ENCODE data around the gene IFNAR2. TPM values are rescaled to one million over a fixed set of nuclear protein-coding genes. Genes with fewer than 3 reads are reported as not detected.

Gene IFNAR2
- total RNA-seq, 2 donors from 2014 or later = 8.6 to 17.7 TPM

DNA sequence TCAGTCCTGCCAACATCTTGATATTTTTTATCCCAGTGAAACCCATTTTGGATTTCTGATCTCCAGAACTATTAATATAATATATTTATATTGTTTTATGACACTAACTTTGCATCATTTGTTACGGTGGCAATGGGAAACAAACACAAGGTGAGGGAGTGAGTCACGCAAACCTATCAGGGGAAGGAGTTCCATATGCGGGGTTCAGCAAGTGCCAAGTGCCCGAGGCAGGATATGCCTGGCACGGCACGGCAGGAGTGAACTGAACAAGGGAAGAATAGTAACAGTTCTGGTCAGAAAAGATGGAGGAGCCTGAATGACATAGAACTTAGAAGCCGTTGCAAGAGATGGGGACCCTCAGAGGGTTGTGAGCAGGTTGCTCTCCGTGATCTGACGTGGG, 28.7 kb downstream of the IFNAR2 start:
- intact Hi-C loops (cut with DNase I, micrococcal nuclease) = no loop called here
- DNase-seq (no peak), ATAC-seq (no peak)

DNA sequence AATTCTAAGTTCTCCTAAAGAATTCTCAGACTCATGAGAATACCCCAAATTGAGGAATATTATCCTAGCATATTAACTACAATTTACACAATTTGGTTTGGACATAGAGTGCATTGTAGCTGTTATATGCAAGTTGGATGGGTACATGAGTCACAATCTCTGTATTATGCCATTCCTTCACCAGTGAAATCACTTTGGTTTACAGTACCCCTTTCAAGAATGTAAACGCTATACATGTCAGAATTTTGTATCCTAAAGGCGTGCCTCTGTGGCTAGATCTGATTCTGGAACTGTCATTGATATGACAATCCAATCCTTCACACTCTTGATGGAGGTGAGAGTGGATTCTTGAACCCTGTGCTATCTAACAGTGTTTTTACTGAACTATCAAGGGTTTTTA, 29.7 kb downstream of the IFNAR2 start:
- intact Hi-C loops (cut with DNase I, micrococcal nuclease) = no loop called here
- ATAC-seq = no peak
- no peak for DNase-seq

DNA sequence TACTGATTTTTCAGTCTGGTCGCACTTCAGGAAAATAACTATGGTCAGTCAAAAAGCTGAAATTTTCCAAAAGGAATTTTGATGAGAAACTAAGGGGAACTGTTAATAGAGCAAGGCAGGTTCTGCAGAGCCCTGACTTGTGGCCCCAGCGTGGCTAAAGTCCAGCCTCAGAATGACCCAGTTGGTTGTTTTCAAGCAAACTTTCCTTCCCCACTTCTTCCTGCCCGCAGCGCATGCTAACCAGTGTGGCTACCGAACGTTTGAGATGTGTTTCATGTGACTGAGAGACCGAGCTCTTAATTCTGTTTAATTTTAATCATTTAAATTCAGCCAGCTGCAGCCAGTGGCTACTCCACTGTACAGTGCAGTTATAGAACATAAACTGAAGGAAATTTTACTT, 30.3 kb downstream of the IFNAR2 start:
- intact Hi-C loops (cut with DNase I, micrococcal nuclease) = loop anchor here in 1 of 2 donors (10.0 kb wide), 1 partner anchor 55 kb away; no protein-coding TSS in a partner anchor
- ATAC-seq = no peak
- no peak for DNase-seq

DNA sequence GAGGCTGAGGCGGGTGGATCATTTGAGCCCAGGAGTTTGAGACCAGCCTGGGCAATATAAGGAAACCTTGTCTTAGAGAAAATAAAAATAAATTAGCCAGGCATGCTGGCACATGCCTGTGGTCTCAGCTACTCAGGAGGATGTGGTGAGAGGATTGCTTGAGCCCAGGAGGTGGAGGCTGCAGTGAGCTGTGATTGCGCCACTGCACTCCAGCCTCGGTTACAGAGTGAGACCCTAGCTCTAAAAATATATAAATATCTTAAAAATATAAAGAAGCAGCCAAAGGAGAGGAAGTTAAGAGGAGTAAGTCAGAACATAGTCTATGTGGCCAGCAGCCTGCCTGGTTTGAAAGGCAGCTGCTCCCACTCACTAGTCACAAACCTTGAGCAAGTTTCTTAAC, 31.9 kb downstream of the IFNAR2 start:
- DNase-seq = no peak
- intact Hi-C loops (cut with DNase I, micrococcal nuclease) = loop anchor here in 1 of 2 donors (10.0 kb wide), 1 partner anchor 57 kb away; no protein-coding TSS in a partner anchor

DNA sequence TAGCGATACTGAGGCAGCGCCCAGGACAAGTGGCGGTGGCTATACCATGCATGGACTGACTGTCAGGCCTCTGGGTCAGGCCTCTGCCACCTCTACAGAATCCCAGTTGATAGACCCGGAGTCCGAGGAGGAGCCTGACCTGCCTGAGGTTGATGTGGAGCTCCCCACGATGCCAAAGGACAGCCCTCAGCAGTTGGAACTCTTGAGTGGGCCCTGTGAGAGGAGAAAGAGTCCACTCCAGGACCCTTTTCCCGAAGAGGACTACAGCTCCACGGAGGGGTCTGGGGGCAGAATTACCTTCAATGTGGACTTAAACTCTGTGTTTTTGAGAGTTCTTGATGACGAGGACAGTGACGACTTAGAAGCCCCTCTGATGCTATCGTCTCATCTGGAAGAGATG, 33.2 kb downstream of the IFNAR2 start:
- ATAC-seq (no peak), DNase-seq (no peak)
- intact Hi-C loops (cut with DNase I, micrococcal nuclease) = loop anchor here in 1 of 2 donors (10.0 kb wide), 1 partner anchor 58 kb away; no protein-coding TSS in a partner anchor

More for the DNA sequence above, 31.9 kb downstream of the IFNAR2 start:
- no peak for ATAC-seq

DNA sequence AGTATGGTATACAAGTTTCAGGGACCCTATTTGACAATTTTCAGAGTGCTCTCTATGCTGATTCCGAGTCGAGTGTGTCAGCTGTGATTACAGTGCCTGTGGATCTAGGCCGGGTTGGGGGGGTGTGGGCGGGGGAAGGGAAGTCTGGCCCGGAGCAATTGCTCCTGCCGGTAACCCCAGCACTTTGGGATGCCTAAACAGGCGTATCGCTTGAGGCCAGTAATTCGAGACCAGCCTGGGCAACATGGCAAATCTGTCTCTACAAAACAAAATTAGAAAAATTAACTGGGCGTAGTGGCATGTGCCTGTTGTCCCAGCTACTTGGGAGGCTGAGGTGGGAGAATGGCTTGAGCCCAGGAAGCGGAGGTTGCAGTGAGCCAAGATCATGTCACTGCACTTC, 34.8 kb downstream of the IFNAR2 start:
- DNase-seq (no peak), ATAC-seq (no peak)
- intact Hi-C loops (cut with DNase I, micrococcal nuclease) = loop anchor here in 1 of 2 donors (10.0 kb wide), 1 partner anchor 60 kb away; no protein-coding TSS in a partner anchor

DNA sequence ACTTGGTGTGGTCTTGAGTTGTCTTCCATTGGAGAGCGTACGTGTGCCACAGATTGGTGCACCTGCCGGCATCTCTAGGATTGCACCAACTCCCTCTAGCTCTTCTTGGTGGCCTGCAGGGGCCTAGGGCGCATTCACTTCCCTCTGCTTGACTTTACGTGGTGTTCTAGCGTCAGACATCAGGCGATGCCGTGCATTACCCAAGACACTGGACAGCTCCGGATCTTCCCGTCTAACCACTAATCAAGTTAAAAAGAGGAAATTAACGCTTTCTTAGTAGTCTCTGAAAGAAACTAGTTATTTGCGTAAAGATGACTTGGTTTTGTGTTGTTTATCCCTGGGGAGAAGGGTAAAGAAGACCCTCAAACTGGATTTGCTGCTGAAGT, 35.9 kb downstream of the IFNAR2 start:
- peak; percentile 9 for ATAC-seq
- intact Hi-C loops (cut with DNase I, micrococcal nuclease) = loop anchor here in 1 of 2 donors (10.0 kb wide), 1 partner anchor 61 kb away; no protein-coding TSS in a partner anchor
- peak; percentile 48 to 69 for DNase-seq

DNA sequence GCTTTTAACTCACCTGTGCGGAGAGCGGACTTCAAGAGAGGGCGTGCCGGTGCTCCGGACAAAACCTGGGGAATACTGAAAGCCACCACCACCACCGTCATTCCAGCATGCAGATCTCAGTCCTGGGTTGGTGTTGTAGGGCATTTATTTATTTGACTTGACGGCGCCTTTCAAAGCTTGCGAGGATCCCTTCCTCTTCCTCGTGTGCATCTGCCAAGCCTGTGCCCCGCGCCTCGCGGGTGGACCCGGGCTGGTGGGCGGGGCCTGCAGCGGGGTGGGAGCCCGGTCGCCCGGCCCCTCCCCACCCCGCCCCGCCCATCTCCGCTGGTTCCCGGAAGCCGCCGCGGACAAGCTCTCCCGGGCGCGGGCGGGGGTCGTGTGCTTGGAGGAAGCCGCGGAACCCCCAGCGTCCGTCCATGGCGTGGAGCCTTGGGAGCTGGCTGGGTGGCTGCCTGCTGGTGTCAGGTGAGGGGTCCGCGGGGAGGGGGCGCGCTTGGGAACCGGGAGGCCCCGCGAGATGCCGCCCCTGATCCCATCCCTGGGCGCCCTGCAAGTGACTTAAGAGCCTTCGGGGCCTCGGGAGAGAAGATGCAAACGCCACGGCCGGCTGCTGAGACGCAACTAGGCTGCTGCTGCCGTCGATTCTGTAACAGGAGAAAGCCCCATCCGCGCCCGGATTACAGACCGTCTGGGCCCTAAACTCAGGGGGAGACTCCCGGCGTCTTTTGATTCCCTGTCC, 36.5 kb downstream of the IFNAR2 start, which contains the start of gene IL10RB:
Gene IL10RB (plus strand): TSS at position 318 of the 739 bp plus-strand sequence. CDS start 99 bp downstream, at position 417.
- ATAC-seq (peak; percentile 70), DNase-seq (peak; percentile 79 to 85)
- intact Hi-C loops (cut with DNase I, micrococcal nuclease) = loop anchor here in 1 of 2 donors (10.0 kb wide), 1 partner anchor 61 kb away; no protein-coding TSS in a partner anchor

DNA sequence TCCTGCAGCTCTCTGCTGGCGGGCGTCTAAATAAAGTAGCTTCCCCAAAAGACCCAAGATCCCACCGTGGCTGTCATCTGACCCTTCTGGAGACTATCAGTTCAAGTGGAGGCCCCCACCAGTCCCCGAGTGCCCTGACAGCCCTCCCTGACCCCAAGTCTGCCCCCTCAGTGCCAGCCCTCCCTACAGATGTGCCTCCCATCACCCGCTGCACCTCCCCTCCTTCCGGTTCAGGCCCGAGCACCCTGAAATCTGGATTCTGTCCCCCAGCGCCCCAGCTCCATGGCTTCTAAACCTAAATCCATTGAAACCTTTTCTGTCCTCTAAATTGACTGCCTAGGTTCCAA, 37.0 kb downstream of the IFNAR2 start:
- DNase-seq (peak in 1 of 2 donors; percentile 45), ATAC-seq (no peak)
- intact Hi-C loops (cut with DNase I, micrococcal nuclease) = loop anchor here in 1 of 2 donors (10.0 kb wide), 1 partner anchor 62 kb away; no protein-coding TSS in a partner anchor

DNA sequence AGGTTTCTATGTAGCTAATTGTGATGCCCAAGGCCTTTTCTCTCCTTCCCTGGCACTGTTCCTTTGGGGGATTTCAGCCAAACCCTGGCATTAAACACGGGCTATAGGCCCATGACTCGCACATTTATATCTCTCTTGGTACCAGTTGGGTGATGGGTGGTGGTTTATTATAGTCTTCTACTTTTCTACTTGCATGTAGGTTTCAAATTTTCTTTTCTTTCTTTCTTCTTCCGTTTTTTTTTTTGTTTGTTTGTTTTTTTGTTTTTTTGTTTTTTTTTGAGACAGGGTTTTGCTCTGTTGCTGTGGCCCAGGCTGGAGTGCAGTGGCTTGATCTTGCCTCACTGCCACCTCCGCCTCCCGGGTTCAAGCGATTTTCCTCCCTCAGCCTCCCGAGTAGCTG, 37.5 kb downstream of the IFNAR2 start:
- DNase-seq = no peak
- intact Hi-C loops (cut with DNase I, micrococcal nuclease) = loop anchor here in 1 of 2 donors (10.0 kb wide), 1 partner anchor 62 kb away; no protein-coding TSS in a partner anchor
- ATAC-seq = no peak

DNA sequence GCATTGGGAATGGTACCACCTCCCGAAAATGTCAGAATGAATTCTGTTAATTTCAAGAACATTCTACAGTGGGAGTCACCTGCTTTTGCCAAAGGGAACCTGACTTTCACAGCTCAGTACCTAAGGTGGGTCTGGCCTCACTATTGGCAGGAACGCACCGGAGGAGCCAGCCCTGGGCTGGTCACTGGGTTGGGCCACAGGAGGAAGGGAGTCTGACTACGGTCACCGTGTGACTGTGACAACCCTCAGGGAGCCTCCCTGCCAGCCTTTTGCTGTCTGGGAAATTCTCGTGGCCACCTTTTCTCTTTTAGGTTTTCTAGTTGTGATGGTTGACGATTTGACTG, 38.6 kb downstream of the IFNAR2 start:
- DNase-seq (peak; percentile 44 to 59), ATAC-seq (peak; percentile 39)
- intact Hi-C loops (cut with DNase I, micrococcal nuclease) = loop anchor here in 1 of 2 donors (10.0 kb wide), 1 partner anchor 64 kb away; no protein-coding TSS in a partner anchor

DNA sequence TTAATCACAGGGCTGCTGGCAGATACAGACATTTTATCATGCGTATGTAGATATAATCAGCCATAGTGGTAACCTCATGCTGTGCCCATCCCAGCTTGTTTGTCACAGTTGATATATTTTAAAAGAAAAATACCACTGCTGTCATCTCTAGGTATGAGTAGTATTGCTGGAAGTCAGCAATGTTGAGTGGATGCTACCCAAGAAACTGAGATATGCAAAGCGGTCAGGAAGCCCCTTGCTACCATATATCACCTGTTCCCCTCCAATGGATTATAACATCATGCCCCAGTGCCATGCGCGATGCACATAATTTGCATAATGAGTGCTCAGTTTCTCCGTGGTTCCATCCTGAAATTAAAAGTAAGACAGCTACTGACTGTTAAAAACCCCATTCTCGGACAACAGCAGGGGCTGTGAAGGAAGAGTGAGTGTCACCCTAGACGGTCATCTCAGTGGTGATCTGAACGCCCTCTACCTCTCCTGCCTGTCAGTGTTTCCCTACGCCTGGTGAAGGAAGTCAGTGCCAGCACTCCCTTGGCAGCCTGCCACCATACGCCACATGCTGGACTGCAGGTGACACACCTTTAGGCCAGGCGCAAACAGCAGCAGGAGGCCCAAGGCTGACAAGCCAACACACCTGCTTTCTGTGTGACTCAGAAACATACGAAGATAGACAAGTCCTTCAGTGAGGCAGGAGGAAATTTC, 39.2 kb downstream of the IFNAR2 start:
- intact Hi-C loops (cut with DNase I, micrococcal nuclease) = loop anchor here in 1 of 2 donors (10.0 kb wide), 1 partner anchor 64 kb away; no protein-coding TSS in a partner anchor
- peak; percentile 80 for ATAC-seq
- peak; percentile 97 to 98 for DNase-seq

DNA sequence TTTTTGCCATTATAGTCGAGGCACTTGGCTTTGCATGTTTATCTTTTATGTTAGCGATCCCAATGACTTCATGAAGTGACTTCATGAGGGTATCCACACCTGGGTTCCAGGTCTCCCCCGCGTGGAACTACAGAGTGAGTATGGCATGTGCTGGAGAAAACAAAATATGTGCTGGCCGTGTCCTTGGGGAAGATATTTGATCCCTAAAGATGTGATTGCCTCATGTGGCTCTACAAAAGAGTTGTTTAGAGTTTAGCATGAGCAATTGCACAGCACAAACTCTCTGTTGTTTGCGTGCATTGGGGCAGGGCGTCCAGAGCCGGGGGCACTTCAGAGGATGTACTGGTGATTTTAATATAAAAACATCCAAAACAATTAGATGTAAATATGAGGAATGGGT, 41.2 kb downstream of the IFNAR2 start:
- ATAC-seq (no peak), DNase-seq (no peak)

DNA sequence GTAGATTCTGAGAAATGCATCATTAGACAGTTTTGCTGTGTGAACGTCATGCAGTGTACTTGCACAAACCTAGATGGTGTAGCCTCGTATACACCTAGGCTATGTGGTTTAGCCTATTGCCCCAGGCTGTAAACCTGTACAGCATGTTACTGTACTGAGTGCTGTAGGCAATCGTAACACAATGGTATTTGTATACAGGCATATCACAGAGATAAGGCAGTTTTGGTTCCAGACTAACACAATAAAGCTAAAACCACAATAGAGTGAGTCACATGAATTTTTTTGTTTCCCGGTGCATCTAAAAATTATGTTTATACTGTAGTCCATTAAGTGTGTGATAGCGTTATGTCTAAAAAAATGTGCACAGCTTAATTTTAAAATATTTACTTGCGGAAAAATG, 43.3 kb downstream of the IFNAR2 start:
- intact Hi-C loops (cut with DNase I, micrococcal nuclease) = no loop called here
- no peak for DNase-seq
- no peak for ATAC-seq

More for the DNA sequence above, 41.2 kb downstream of the IFNAR2 start:
- intact Hi-C loops (cut with DNase I, micrococcal nuclease) = no loop called here

DNA sequence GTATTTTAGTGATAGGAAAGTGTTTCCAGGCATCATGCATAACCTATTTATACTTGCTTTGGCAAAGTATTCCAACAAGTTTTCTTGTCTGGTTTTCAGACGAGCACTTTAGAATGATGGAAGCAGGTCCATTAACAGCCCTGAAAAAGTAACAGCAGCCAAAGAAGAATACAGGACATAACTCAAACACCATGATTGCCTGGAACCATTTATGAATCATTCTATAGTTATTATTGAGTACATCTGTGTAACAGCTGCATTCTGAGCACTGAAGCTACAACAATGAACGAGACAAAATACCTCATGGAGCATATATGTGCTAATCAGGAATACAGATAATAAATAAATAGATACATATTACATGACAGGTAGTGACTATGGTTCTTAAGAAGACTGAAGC, 49.0 kb downstream of the IFNAR2 start:
- DNase-seq = no peak
- intact Hi-C loops (cut with DNase I, micrococcal nuclease) = no loop called here
- ATAC-seq = no peak

DNA sequence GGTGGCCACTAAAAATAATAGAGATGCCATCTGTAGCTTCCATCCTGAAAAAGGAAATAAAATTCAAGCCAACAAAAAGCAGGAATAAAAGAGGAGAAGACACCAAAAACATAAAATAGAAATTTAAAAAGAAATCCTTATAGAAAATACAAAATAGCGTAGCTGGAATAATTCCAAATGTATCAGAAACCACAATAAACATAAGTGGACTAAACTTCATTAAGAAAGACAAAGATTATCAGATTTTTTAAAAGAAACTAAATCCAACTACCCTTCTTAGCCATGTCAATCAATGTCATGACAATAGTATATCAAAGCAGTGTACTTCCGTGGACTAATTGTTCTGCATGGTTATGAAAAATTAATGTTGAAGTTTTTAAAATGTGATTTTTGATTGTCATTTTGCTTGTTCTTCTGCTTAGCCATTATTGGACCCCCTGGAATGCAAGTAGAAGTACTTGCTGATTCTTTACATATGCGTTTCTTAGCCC, 49.6 kb downstream of the IFNAR2 start:
- intact Hi-C loops (cut with DNase I, micrococcal nuclease) = no loop called here
- DNase-seq = no peak
- ATAC-seq = no peak
